GM18867 (cell line): Measurements from ENCODE around the gene SPPL2A.

ENCODE experiments used
- ATAC-seq: cut with Tn5 transposase; IDR thresholded peaks from one replicate; pipeline ENCODE4 v1.9.1; 2021; ENCODE audit warnings: mild to moderate bottlenecking, moderate library complexity; ENCODE audit not compliant: unreplicated experiment

SPPL2A gene

GRCh38 chr15:50774450-50774849, 8.9 kb upstream of the SPPL2A start:
- no peak for ATAC-seq

GRCh38 chr15:50773389-50773788, 7.9 kb upstream of the SPPL2A start:
- no peak for ATAC-seq

DNA sequence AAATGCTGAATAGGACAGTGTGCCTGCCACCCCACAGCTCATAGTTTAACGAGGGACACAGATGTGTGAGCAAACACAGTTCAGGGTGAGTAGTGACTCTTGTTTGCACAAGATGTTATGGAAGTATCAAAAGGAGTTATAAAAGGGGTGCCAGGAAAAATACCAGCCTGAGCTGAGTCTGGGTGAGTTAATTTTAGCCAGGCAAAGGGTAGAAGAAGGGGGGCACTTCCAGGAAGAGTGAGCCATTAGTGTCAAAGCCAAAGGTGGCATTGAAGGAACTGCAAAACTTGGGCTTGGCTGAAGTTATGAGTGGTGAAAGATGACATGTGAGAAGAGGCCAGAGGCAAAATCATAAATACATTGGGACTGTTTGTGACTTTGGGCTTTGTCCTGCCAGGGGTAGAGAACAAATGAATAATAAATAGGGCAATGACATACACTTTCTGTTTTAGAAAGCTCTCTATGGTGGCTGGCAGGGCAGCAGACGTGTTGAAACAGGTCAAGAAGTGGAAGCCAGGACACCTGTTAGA, 1.9 kb upstream of the SPPL2A start:
- no peak for ATAC-seq

DNA sequence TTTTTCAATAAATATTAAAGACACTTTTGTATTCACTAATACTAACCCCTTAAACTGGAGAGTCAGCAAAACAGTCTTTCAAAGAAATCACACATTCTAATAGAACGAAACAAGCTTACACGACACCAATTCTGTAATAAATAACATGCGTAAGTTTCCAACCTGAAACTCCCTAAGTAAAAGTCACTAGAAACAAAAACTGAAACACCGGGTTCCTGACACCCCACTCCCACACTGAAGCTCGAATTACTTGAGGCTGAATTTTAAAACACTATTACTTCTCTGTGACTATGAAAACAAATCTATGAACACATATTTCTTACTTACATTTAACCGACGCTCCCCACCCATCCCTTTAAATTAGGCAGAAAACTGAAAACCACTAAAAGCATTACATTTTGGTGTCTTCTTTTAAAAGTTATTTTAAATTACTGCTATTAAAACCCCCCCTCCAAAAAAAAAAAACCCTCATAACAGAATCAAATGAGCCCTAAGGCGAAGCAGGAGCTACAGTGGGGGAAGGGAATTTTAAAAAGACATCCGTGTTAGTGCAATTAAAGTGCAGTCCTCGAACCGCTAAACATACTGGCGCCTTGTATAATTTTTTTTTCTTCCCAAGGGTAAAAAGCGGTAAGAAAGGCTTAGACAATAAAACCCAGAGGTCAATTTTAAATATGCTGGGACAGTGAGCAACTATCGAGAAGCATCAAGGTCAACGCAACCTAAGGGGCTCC, 878 bp downstream of the SPPL2A start:
- peak; percentile 35 for ATAC-seq

- no peak for ATAC-seq
These were observed 6.7 kb downstream of the SPPL2A start for GRCh38 chr15:50758712-50759205.

DNA sequence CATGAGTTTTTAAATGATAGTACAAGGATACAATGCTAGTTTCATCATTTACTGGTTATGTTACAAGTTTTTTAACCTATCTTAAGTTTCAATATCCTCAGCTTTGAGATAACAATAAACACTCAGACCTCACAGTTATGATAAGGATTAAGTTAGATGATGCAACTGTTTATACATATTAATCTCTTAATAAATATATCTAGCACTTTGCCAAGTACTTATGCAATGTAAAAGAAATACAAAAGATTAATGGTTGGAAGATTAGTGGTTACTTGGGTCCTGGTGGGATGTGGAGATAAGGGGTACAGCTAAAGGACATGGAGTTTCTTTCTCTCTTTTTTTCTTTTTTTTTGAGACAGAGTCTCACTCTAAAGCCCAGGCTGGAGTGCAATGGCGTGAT, 12.0 kb downstream of the SPPL2A start:
- ATAC-seq, result no peak

GRCh38 chr15:50751394-50751793, 14.1 kb downstream of the SPPL2A start:
- no peak for ATAC-seq

DNA sequence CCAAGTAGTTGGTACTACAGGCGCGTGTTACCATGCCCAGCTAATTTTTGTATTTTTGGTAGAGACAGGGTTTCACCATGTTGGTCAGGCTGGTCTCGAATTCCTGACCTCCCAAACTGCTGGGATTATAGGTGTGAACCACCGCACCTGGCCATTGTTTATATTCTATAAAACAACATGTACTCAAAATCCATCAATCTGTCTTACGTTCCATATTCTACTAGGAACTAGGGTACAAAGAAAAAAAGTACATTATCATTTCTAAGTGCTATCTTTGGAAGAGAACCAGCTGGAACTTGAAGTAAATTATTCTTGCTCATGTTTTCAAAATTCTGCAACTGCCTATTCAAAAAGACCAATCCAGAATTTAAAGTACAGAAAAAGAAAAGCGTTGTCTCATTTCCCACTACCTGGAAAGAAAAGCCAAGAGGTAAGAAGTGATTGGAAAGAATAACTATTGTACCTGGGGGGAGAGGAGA, 15.2 kb downstream of the SPPL2A start:
- ATAC-seq, result no peak

- no peak for ATAC-seq
These were observed 18.0 kb downstream of the SPPL2A start for GRCh38 chr15:50747523-50747922.

GRCh38 chr15:50744601-50745000, 20.9 kb downstream of the SPPL2A start:
- no peak for ATAC-seq

DNA sequence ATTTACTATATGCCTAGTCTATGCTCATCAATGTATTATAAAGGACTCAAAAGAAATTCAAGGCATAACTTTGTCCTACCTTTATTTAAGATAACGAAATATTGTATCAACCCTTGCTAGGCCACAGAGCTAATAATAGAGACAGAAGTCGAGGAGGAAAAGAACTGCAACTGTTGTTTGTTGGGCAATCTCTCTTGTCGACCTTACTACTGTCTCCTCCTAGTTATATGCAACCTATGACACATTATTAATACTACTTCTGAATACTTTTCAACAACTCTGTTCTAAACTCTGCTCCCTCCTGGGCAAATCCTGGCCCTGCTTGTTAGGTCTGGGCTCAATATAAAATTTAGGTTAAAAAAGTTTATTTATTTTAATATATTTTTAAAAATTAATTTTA, 24.6 kb downstream of the SPPL2A start:
- ATAC-seq, result no peak

GRCh38 chr15:50736823-50737222, 28.7 kb downstream of the SPPL2A start:
- ATAC-seq, result no peak

- no peak for ATAC-seq
These were observed 30.4 kb downstream of the SPPL2A start for GRCh38 chr15:50735156-50735555.

DNA sequence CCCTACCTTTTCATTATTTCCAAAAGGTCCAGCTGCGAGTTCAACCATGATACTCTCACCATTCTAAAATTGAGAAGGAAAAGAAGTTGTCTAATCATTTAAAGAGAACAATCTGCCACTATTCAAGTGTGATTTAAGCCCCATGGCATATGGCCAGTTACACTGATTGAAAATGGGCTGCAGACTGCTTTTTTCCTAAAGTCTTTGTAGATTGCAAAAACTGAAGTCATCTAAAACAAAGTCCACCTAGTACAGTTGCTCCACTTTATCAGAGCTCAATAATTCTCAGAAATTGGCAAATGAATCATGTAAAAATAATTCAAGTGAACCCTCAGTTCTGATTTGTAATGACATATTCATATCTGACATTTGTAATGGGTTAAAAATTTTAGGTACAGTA, 39.2 kb downstream of the SPPL2A start:
- ATAC-seq, result no peak

DNA sequence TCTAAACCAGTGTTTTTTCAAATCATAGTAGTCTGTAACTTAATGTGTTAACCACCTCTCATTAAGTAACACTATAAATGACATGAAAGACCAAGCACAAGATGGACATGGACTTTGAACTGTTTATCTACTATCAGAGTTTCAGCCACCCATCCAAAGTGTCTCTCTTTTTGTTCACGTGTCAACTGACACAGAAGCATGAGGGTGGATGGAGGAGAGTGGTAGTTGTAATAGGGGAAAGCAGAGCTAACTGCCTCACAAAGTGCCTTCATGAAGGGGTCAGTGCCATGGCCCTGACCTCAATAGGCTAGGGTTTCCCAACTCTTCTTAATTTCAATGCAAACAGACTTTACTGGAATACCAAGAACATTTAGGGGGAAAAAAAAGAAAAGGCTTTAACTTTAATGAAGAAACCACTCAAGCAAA, 46.8 kb downstream of the SPPL2A start:
- no peak for ATAC-seq

- ATAC-seq, result no peak
These were observed 53.5 kb downstream of the SPPL2A start for GRCh38 chr15:50712018-50712417.

DNA sequence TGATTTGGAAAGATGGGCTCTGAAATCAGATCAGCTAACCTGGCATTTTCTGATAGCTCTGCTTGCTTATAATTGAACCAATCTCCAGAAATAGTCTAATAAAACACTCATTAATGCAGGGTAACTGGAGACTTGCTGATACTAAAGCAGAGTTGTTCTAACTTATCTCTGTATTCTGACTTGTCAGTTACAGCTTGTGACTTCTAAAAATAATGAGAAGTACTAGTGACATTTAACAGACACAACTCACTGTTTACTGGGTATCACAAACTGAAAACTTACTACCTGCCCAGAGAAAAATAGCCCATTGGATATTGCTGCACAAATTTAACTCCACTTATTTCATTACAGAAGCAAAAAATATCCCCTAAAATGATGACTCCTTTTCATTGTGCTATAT, 54.9 kb downstream of the SPPL2A start:
- no peak for ATAC-seq

DNA sequence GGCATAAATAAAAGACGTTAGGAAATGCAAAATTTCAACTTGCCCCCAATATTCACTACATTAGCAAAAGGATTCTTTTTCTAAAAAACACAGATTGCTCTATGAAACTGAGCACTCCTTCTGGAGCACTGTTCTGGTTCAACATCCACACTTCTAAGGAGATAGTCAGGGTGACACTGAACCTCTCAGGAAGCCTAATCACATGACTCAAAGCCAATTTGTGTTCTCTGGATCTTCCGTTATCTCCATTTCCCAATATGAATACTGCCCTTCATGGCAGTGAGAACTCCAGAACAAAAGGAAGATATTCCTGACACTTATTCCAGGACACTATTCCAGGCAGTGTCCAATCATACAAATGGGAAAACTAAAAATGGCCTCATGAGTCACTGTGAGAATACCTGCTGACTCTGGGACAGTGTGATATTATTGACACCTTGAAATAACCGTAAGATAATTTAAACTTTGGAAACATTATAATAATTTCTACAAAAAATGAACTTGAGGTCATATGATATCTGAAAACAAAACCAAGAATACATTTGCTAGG, 57.6 kb downstream of the SPPL2A start:
- ATAC-seq, result no peak

DNA sequence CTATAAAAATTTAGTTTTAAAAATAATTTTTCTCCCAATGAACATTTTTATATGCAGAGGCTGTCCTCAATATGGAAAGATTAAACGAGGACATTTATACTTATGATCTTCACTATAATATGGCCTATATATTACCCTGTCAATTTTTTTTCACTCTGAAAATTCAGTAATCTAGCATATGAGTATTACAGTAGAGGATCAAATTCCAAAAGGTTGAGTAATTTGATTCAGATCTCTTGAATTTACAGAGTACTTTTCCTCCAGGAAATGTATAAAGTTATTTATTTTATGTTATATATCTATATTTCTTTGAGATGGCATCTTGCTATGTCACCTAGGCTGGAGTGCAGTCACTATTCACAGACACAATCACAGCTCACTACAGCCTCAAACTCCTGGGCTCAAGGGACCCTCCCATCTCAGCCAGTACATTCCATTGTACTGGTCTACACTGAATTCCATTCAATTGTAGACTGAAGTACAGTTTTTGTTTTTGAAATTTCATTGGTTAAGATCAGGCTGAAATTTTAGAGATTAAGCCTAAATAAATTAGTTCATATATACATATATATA, 62.7 kb downstream of the SPPL2A start:
- ATAC-seq, result no peak

GRCh38 chr15:50698101-50698500, 67.4 kb downstream of the SPPL2A start:
- no peak for ATAC-seq

DNA sequence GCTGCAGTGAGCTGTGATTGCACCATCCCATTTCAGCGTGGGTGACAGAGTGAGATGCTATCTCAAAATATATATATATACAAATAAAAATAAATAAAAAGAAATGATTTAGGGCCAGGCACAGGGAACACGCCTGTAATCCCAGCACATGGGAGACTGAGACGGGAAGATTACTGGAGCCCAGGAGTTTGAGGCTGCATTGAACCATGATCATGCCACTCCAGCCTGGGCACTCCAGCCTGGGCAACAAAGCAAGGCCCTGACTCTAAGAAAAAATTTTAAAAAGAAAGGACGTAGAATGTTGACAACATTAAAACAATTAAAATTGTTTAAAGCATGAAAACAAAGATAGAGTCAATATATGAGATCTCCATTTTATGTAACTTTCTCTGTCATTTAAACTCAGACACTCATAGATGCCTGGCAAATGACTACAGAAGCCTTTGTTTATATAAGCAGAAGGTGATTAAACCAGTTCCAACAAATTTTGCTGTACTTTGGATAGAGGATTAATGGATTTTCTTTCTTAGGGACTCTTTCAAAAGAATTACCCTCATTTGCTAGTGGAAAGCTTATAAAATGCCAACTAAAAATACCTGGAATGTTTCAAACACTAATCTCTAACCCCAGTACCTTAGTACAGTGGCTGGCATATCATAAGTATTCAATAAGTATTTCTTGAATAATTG, 68.3 kb downstream of the SPPL2A start:
- no peak for ATAC-seq
